ENCODE data around the gene CACNA1I.

DNA sequence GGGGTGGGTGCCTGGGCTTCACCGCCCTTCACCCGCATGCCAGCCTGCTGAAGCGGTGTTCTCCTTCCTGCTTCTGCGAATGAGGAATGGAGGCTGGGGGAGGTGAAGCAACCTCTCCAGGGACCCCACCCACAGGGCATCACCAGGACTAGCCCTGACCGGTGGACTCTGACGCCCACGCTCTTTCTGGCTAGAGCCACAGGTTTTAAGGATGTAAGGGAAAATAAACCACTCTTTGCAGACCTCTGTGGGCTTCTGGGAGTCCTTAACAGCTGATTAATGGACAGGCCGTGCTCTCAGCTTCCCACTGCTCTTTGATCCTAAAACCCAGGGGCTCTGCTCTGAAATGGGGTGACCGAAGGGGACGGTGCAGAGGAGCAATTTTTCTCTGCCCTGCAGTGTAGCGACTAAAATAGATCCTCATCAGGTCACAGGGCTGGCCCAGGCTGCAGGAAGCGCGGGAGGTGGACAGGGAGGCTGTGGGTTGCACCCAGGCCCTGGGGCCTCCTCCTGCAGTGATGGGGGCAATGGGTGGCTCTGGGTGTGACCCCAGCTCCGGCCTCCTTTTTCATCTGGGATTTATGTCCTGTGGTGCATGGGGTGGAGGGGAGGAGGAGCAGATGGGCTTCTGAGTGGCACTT, 127.4 kb downstream of the CACNA1I start:
- no peak for TF ChIP-seq POLR2A (IDR thresholded peaks at IDR 0.05)
- TF ChIP-seq, protein P1, sequence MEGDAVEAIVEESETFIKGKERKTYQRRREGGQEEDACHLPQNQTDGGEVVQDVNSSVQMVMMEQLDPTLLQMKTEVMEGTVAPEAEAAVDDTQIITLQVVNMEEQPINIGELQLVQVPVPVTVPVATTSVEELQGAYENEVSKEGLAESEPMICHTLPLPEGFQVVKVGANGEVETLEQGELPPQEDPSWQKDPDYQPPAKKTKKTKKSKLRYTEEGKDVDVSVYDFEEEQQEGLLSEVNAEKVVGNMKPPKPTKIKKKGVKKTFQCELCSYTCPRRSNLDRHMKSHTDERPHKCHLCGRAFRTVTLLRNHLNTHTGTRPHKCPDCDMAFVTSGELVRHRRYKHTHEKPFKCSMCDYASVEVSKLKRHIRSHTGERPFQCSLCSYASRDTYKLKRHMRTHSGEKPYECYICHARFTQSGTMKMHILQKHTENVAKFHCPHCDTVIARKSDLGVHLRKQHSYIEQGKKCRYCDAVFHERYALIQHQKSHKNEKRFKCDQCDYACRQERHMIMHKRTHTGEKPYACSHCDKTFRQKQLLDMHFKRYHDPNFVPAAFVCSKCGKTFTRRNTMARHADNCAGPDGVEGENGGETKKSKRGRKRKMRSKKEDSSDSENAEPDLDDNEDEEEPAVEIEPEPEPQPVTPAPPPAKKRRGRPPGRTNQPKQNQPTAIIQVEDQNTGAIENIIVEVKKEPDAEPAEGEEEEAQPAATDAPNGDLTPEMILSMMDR (IDR thresholded peaks at IDR 0.05 in 4 of 5, conservative IDR thresholded peaks at IDR 0.05 in 1 of 5): no peak
